Fibroblast of lung (primary cell): Measurements from ENCODE around the gene SLAMF9.

Source experiments
- EZH2 ChIP-seq: IDR thresholded peaks from 2 replicates; pipeline ENCODE4 v1.5.1; 2012; ENCODE audit warnings: low read length, control low read depth, mild to moderate bottlenecking; ENCODE audit errors: missing control alignments
- TF ChIP-seq, protein P1 (sequence below), 2 donors: IDR thresholded peaks in 1 of 2; conservative IDR thresholded peaks in 1 of 2; 1 replicate in 1 of 2; 2 replicates in 1 of 2; pipeline ENCODE4 v1.5.1; 2011 to 2012; ENCODE audit warnings: low read length in 2 of 2, control low read depth in 1 of 2, inconsistent platforms in 1 of 2, low read depth in 1 of 2, mild to moderate bottlenecking in 1 of 2

DNA sequence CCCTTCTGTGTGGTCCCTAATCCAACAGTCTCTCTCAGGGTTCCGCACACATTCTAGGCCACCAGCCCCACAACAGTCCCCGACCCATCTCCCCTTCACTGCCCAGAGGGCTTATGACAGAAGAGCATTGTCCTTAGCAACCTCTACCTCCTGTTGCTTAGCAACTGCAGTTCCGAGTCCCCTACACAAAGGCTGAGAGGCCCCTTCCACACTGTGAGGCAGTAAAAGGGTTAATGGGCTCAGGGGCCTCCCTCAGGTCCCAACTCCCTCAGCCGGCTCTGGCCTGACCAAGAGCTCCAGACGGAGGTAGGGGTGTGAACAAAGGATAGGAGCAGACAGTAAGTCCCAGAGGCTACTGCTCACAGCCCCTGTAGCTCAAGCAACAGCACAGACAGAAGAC is 12.9 kb downstream of the SLAMF9 start:
- TF ChIP-seq, protein P1, sequence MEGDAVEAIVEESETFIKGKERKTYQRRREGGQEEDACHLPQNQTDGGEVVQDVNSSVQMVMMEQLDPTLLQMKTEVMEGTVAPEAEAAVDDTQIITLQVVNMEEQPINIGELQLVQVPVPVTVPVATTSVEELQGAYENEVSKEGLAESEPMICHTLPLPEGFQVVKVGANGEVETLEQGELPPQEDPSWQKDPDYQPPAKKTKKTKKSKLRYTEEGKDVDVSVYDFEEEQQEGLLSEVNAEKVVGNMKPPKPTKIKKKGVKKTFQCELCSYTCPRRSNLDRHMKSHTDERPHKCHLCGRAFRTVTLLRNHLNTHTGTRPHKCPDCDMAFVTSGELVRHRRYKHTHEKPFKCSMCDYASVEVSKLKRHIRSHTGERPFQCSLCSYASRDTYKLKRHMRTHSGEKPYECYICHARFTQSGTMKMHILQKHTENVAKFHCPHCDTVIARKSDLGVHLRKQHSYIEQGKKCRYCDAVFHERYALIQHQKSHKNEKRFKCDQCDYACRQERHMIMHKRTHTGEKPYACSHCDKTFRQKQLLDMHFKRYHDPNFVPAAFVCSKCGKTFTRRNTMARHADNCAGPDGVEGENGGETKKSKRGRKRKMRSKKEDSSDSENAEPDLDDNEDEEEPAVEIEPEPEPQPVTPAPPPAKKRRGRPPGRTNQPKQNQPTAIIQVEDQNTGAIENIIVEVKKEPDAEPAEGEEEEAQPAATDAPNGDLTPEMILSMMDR (conservative IDR thresholded peaks at IDR 0.05 in 1 of 2, IDR thresholded peaks at IDR 0.05 in 1 of 2; ENCODE audit: low read depth in 1 of 2, low read length in 2 of 2), result no peak
- TF ChIP-seq EZH2, result no peak
